CD4-positive, alpha-beta T cell (primary cell): ENCODE results near the gene KIAA0753. TPM values are rescaled to one million over a fixed set of nuclear protein-coding genes. Genes with fewer than 3 reads are reported as not detected.

Experiments used
- ATAC-seq: fragments of 200-7000 bp; cut with Tn5 transposase; one replicate; pipeline ENCODE4 v1.10.0; 2022; ENCODE audit warnings: mild to moderate bottlenecking; ENCODE audit not compliant: poor library complexity
- CTCF ChIA-PET: fragments of 350-600 bp; sonication (Branson Sonifier 250); formaldehyde crosslinking; loops from one replicate; lab custom pipeline; 2021; ENCODE audit warnings: antibody characterized with exemption, inconsistent platforms; lab: Charles Lee
- POLR2A ChIA-PET: fragments of 350-600 bp; sonication (Branson Sonifier 250); formaldehyde crosslinking; loops from one replicate; lab custom pipeline; 2021; ENCODE audit warnings: antibody characterized with exemption, inconsistent platforms; lab: Charles Lee
- DNase-seq, 14 experiments: peaks; one replicate each; pipeline ENCODE4 v3.0.0-alpha.2; 2013 to 2020; ENCODE audit warnings: mixed read lengths in 2 of 14
- H3K27ac ChIP-seq, 2 donors: one replicate each; pipeline versions ENCODE4 v1.5.1 to v1.7.0; 2013; ENCODE audit warnings: low read length in 2 of 2, low read depth in 1 of 2, mild to moderate bottlenecking in 1 of 2
- H3K27me3 ChIP-seq, 2 experiments: 1 replicate in 1 of 2; 2 replicates in 1 of 2; pipeline versions ENCODE4 v1.6.1 to v1.7.0; 2013; ENCODE audit warnings: low read length in 2 of 2, control low read depth in 1 of 2, mild to moderate bottlenecking in 1 of 2, moderate library complexity in 1 of 2; ENCODE audit not compliant: insufficient read depth in 2 of 2, control insufficient read depth in 1 of 2
- H3K36me3 ChIP-seq: one replicate; pipeline ENCODE4 v1.6.1; 2013; ENCODE audit warnings: low read length, control low read depth; ENCODE audit not compliant: insufficient read depth
- H3K4me1 ChIP-seq: one replicate; pipeline ENCODE4 v1.6.1; 2013; ENCODE audit warnings: low read length, control low read depth; ENCODE audit not compliant: insufficient read depth
- H3K4me3 ChIP-seq: one replicate; pipeline ENCODE4 v1.5.1; 2013; ENCODE audit warnings: mild to moderate bottlenecking, low read length, moderate library complexity
- H3K9me3 ChIP-seq, 2 experiments: 1 replicate in 1 of 2; 2 replicates in 1 of 2; pipeline versions ENCODE4 v1.6.1 to v1.7.0; 2013; ENCODE audit warnings: low read length in 2 of 2, mild to moderate bottlenecking in 2 of 2, control low read depth in 1 of 2, moderate library complexity in 1 of 2; ENCODE audit not compliant: control insufficient read depth in 1 of 2, insufficient read depth in 1 of 2
- H3K27ac Mint-ChIP-seq: one replicate; pipeline ENCODE4 v1.8.0; 2020; ENCODE audit warnings: mixed read lengths
- H3K27me3 Mint-ChIP-seq: one replicate; pipeline ENCODE4 v1.8.0; 2021; ENCODE audit warnings: mixed read lengths
- H3K36me3 Mint-ChIP-seq: one replicate; pipeline ENCODE4 v1.8.0; 2021; ENCODE audit warnings: low read depth, mixed read lengths
- H3K4me1 Mint-ChIP-seq: one replicate; pipeline ENCODE4 v1.8.0; 2021; ENCODE audit warnings: low read depth, mixed read lengths
- H3K4me3 Mint-ChIP-seq: one replicate; pipeline ENCODE4 v1.8.0; 2020; ENCODE audit warnings: mild to moderate bottlenecking, mixed read lengths
- H3K9me3 Mint-ChIP-seq: one replicate; pipeline ENCODE4 v1.8.0; 2020; ENCODE audit warnings: mixed read lengths
- intact Hi-C, 2 experiments: fragments of 100-400 bp; cut with DNase I in 1 of 2; cut with micrococcal nuclease in 1 of 2; formaldehyde crosslinking; loops; one replicate each; pipeline versions ENCODE4 v1.15.1 to v1.9.0; 2023 to 2025; cut with DNase I, micrococcal nuclease
- total RNA-seq, 174 experiments: library from RNA in 2 of 174; stranded (reverse) in 2 of 174; gene quantifications; one replicate each; pipeline ENCODE4 v1.2.3 and lab custom pipeline; 2021 to 2026
- TF ChIP-seq, protein P1 (sequence below): fragments of 200-600 bp; IDR thresholded peaks from one replicate; pipeline ENCODE4 v1.8.0; 2022; ENCODE audit warnings: antibody characterized with exemption, mild to moderate bottlenecking

Gene KIAA0753
- total RNA-seq, 2 experiments from 2014 or later: 8.9 to 11.7 TPM

GRCh38 chr17:6684881-6685767, 44.6 kb upstream of the KIAA0753 start:
- Mint-ChIP-seq H3K36me3 (no peaks in the 10 kb centered on the region), H3K4me3 (no peak overlapping the region), H3K27ac (no peak overlapping the region), H3K27me3 (peaks cover 58% of the 10 kb centered on the region), H3K4me1 (no peaks in the 10 kb centered on the region), H3K9me3 (no peaks in the 10 kb centered on the region)
- H3K4me3 ChIP-seq: no peak overlapping the region
- TF ChIP-seq, protein P1, sequence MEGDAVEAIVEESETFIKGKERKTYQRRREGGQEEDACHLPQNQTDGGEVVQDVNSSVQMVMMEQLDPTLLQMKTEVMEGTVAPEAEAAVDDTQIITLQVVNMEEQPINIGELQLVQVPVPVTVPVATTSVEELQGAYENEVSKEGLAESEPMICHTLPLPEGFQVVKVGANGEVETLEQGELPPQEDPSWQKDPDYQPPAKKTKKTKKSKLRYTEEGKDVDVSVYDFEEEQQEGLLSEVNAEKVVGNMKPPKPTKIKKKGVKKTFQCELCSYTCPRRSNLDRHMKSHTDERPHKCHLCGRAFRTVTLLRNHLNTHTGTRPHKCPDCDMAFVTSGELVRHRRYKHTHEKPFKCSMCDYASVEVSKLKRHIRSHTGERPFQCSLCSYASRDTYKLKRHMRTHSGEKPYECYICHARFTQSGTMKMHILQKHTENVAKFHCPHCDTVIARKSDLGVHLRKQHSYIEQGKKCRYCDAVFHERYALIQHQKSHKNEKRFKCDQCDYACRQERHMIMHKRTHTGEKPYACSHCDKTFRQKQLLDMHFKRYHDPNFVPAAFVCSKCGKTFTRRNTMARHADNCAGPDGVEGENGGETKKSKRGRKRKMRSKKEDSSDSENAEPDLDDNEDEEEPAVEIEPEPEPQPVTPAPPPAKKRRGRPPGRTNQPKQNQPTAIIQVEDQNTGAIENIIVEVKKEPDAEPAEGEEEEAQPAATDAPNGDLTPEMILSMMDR: no peak
- ChIA-PET CTCF (no interaction called here), POLR2A (no interaction called here)
- ATAC-seq (no peak), DNase-seq (no peak)
- no peaks in the 10 kb centered on the region for H3K4me1 ChIP-seq
- no peak overlapping the region for H3K27ac ChIP-seq
- H3K36me3 ChIP-seq: no peaks in the 10 kb centered on the region
- H3K27me3 ChIP-seq: peaks cover 10 to 11% of the 10 kb centered on the region in 2 experiments
- intact Hi-C loops: no loop called here
- no peaks in the 10 kb centered on the region for H3K9me3 ChIP-seq

- H3K27ac Mint-ChIP-seq: no peak overlapping the region
- Histone ChIP-seq H3K4me3 (no peak overlapping the region), H3K4me1 (no peaks in the 10 kb centered on the region), H3K27ac (no peak overlapping the region), H3K36me3 (no peaks in the 10 kb centered on the region), H3K27me3 (peaks cover 14 to 18% of the 10 kb centered on the region in 2 experiments), H3K9me3 (no peaks in the 10 kb centered on the region)
- H3K36me3 Mint-ChIP-seq: no peaks in the 10 kb centered on the region
- DNase-seq: no peak
- H3K9me3 Mint-ChIP-seq: no peaks in the 10 kb centered on the region
- H3K27me3 Mint-ChIP-seq: peaks cover 56% of the 10 kb centered on the region
- ChIA-PET POLR2A (no interaction called here), CTCF (no interaction called here)
- TF ChIP-seq, protein P1: no peak
- no peak overlapping the region for H3K4me3 Mint-ChIP-seq
- ATAC-seq: no peak
- no peaks in the 10 kb centered on the region for H3K4me1 Mint-ChIP-seq
- intact Hi-C loops: no loop called here
These were observed 43.9 kb upstream of the KIAA0753 start for GRCh38 chr17:6684460-6684783.

GRCh38 chr17:6683730-6684459, 43.4 kb upstream of the KIAA0753 start:
- Mint-ChIP-seq H3K4me3 (no peak overlapping the region), H3K27me3 (peaks cover 58% of the 10 kb centered on the region), H3K9me3 (no peaks in the 10 kb centered on the region), H3K4me1 (no peaks in the 10 kb centered on the region), H3K36me3 (no peaks in the 10 kb centered on the region), H3K27ac (no peak overlapping the region)
- intact Hi-C loops: no loop called here
- TF ChIP-seq, protein P1: no peak
- POLR2A ChIA-PET: no interaction called here
- Histone ChIP-seq H3K36me3 (no peaks in the 10 kb centered on the region), H3K4me1 (no peaks in the 10 kb centered on the region), H3K9me3 (no peaks in the 10 kb centered on the region), H3K27ac (no peak overlapping the region), H3K27me3 (peaks cover 14 to 24% of the 10 kb centered on the region in 2 experiments), H3K4me3 (no peak overlapping the region)
- DNase-seq (no peak), ATAC-seq (no peak)
- CTCF ChIA-PET: no interaction called here
